Activated T-helper 9 cell treated with anti-CD3 and anti-CD28 coated beads, Interleukin-2, amount 50 U/mL, for 16 hours (primary cell): ENCODE results near the gene SPATA31C2.
"Not testable (repeated sequence)": the region's sequence is repeated elsewhere in the genome, so short reads cannot be mapped to it uniquely, and the experiment has no call there.

Source experiments
- DNase-seq: peaks from one replicate; pipeline ENCODE4 v3.0.0-alpha.2; 2020; ENCODE audit warnings: low read depth

The SPATA31C2 gene

DNA sequence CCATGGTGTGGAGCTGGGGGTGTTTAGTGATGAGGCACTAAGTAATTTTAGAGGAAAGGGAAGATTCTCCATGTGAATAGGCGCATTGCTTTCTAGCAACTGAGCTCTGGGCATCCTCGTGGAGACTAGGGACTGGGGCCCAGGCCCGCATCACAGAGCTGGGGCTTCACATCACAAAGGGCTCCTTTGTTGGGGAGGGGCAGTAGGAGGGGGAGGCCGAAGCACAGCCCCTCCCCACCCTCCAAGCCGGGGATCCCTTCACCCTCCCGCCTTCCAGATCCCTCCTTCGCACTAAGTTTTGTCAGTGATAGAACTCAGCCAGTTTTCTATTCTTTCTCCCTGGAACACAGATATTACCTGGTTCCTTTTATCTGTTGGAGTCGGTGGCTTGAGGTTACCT is at the start of gene SPATA31C2:
TSS of gene SPATA31C2 (minus strand) at position 101 of the 400 bp plus-strand sequence. CDS start at position 72, 29 bp downstream.
- DNase-seq, result not testable (repeated sequence)

DNA sequence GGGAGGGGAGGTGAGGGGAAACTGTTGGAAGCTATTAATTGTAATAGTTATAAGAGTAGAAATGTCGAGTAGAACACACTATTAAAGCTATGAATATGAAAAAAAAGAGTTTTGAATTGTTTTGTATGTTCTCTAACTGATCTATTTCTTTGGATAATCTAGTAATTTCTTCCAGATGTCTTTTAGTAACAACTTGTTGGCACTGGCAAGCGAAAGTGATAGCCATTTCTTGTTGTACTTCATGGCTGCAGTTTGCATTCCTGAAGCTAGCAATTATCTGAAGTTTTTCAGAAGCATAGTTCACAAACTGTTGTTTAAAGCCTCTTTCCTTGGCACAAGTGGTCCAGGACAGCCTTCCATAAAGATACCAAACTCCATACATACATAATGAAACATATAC is 49.4 kb upstream of the SPATA31C2 start:
- DNase-seq, result no peak

DNA sequence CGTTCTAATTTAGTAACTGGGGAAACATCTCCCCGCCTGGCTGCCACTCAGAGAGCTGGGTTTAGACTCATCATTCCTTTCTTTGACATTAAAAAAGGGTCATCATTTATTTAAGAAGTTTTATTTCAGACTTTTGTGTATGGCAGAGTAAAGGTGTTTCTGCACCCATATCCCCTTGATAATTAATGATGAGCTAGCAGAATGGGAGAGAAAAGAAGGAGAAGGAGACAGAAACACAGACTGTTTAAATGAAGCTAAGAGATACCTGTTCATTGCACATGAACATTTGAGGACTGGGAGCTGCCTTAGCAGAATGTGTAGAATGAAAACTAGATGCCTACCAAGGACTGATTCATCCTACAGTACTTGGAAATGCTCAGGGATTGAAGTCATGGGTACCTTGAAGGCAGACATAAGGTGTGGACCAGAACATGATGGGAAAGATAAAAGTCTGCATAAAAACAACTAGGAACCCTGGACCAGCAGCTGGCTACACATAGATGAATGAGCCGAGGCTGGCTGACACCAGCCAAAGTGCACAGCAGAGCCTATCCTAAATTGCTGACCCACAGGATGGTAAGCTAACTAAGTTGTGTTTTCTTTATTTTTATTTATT is 48.3 kb upstream of the SPATA31C2 start:
- DNase-seq, result no peak

GRCh38 chr9:88184976-88185375 is 46.7 kb upstream of the SPATA31C2 start:
- no peak for DNase-seq

DNA sequence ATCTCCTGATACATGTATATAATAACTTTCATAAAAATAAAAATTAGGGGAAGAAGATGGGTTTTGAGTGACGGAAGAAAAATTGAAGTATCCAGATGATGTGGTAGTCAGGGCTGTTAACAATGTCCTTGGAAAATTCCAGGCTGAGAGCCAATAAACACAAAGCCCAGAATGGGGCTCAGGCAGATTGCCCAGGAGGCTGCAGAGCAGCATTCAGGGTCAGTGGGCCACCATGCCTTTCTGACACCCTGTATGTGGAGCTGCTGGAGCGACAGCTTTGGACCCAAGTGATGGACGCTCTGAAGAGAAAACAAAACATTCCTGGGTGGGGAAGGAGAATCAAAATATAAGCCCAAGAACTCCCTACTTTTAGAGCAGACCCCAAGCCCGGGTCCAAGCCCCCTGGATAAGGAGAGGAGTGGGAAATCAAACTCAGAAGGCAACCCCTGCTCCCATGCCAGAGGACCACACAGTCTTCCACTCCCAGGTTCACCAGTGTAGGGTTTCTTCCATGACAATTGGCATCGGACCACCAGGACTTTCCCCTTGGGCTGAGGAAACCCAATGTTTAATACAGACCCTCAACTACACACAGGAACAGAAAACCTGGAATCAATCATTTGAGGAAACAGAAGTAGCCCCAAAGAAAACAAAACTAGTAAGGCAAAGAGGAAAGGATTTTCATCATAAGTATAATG is 45.7 kb upstream of the SPATA31C2 start:
- DNase-seq, result no peak

DNA sequence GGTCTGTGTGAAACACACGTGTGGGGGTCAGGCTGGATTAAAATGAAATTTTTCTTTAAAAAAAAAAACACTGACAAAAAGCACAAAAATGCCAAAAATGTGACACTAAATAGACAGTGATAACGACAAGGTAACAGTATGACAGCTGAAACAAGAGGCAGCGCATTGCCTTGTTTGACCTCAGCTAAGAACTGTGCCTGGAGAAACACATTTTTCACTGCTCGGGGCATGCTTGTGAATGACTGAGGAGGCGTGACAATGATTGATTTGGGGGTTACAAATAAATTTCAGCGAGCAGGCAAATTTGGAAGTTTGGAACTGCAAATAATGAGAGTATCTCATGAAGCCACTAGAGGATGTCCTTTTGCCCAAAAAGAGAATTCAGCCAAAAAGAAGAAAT is 44.2 kb upstream of the SPATA31C2 start:
- no peak for DNase-seq

DNA sequence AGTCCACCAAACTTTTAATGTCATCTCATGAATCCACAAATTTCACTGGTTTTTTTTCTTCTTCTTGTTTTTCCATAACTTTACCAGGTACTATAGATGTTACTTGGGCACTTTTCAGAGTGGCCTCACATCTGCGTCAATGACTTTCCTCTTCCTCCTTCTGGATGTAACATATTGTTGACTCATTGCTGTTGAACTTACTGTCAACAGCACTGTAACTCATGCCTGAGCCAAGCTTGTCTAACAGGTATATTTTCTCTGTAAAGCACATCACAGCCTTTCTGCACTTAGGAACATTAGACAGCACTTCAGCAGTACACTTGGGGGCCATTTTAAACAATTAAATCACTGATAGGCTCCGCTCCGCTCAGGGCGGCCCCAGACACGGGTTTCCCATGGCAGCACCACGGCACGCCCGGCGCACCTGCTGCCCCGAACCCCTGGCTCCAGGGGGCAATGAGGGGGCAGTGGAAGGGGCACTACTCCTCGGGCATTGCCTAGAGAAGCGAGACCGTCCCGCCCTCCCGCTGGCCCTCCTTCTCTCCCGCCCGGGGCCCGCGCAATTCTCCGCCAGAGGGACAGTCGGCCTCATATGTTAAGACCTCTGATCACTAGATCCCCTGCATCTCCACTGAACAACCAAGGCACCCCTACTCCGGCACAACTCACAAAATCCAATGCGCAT is 41.9 kb upstream of the SPATA31C2 start:
- no peak for DNase-seq

DNA sequence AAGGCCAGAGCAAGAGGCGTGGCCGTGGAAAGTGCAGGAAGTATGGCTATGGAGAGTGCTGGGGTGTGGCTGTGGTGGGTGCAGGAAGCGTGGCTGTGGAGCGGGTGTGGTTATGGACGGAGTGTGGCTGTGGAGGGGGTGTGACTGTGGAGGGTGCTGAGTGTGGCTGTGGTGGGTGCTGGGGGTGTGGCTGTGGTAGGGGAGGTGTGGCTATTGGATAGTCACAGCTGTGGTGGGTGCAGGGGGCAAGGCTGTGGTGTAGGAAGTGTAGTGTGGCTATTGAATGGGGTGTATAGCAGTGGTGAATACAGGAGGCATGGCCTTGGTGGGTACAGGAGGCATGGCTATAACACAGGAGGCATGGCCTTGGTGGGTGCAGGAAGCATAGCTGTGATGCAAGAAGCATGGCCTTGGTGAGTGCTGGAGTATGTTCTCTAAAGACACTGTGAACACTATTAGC is 40.8 kb upstream of the SPATA31C2 start:
- no peak for DNase-seq

DNA sequence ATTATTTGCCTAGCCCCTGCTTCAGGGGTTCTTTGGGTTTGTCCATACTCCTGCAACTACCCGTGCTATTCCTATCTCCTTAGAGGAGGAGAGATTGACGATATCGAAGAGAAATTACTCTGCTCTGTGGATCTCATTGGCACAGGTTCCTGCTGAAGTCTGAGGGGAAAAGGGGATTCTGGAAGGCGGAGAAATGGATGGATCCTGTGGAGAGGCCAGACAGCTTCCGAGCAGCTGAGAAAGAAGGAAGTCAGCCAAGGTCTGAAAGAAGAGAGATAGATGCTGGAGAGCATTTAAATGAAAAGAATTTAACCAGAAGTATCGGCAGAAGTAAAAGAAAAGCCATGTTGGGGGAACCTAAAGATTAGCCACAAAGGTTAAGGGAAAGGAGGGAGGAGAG is 40.4 kb upstream of the SPATA31C2 start:
- no peak for DNase-seq

DNA sequence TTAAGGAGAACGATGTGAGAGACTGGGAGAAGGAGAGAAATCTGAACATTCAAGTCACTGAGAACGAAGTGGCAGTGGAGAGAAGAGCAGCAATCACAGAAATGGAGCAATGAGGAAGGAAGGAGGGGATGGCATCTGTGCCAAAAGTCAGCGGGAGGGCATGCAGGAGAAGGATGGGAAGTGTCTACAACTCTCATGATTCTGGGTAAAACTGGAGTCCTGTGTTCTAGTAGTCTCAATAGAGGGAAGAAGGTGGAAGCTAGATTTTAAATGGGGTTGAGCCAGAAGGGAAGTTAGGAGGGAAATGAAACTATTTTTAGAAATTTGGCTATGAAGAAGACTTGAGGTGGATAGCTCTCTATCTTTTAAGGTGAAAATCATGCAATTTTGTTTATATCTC is 39.1 kb upstream of the SPATA31C2 start:
- DNase-seq, result no peak

- no peak for DNase-seq
Measured at GRCh38 chr9:88174324-88174723, 36.0 kb upstream of the SPATA31C2 start.

- DNase-seq, result peak; percentile 10
Measured at GRCh38 chr9:88173378-88173999, 35.2 kb upstream of the SPATA31C2 start.

DNA sequence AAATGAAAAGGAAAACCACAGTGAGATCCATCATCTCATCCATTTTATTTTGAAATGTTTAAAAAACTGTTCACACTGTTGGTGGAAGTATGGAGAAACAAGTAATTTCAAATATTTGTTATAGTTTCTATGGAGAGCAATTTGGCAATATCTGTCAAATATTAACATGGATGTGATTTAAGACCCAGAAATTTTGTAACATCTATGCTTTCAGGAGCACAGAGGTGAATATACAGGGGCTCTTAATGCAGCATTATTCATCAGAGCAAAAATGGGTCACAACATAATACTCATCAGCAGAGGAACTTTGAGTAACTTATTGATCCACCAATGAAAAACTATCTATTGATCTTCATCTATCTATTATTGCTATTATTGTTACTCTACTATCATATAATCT is 31.4 kb upstream of the SPATA31C2 start:
- DNase-seq, result no peak

GRCh38 chr9:88168564-88168963 is 30.3 kb upstream of the SPATA31C2 start:
- DNase-seq, result no peak

DNA sequence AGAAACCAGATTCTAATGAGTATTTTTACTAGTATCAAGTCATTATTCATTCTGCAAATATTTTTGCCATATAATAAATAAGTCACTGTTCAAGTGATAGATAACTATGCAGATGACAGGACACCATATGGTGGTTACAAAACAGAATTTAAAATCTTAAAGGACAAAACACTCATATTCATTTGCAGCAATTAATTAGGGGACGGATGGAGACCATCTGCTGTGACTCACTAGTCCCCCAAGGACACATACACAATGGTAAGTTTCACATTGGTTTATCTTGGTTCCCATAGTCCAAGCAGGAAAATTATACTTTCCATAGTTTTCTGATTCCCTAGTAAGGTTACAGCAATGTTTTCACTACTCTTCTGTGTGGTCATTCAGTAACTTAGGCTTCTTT is 28.4 kb upstream of the SPATA31C2 start:
- no peak for DNase-seq

DNA sequence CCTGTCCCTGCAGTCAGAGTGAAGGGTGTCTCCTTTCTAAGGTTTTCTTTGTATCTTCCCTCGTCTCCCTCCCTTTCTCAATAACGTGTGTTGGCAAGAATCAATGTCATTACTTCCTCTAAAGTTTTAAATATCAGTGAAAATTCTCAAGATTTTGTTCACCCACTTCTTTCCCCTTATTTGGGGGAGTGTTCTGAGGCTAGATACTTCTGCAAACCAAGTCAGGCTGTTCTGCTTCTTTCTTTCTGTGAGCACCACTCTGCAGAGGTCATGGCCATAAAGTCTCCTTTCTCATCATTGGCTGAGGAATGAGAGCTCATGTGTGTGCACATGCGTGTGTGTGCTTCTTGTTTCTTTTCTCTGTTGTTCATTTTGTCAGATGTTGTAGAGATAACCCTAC is 26.6 kb upstream of the SPATA31C2 start:
- DNase-seq, result no peak

DNA sequence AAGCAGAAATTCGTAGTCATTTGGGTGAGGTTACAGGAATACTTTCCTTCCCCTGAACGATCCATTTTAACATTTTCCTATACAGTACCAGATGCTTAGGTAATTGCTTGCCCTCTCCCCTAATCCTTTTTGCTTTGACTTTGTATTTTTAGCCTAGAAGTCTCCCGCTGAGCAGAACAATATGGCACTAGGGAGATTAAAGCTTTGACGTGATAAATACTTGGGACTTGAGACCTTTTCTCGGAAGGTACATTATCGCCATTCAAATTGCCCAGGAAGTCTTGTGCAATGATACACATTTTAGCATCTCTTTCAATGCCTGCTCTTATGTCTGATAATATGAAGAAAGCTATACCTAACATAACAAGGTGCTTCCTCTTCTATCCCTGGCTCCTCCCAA is 22.9 kb upstream of the SPATA31C2 start:
- DNase-seq, result no peak

- DNase-seq, result no peak
Measured at GRCh38 chr9:88143957-88144625, 5.8 kb upstream of the SPATA31C2 start.

- no peak for DNase-seq
Measured at GRCh38 chr9:88143179-88143578, 4.9 kb upstream of the SPATA31C2 start.

DNA sequence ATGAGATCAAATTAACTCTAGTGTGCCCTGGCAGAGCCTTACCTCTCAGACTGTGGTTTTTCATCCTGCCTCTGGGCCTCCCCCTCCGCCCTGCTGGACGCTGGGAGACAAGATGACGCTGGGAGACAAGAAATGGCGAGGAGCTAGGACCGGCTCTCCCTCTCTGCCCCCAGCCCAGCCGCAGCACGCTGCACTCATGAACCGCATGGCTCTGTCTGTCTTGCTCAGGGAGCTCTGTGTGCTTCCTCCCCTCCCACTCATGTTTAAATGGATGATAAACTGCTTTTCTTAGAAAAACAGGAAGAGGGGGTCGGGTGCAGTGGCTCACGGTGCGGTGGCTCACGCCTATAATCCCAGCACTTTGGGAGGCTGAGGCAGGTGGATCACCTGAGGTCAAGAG is 4.7 kb downstream of the SPATA31C2 start:
- DNase-seq, result not testable (repeated sequence)

- not testable (repeated sequence) for DNase-seq
Measured at GRCh38 chr9:88129556-88129955, 8.7 kb downstream of the SPATA31C2 start.

DNA sequence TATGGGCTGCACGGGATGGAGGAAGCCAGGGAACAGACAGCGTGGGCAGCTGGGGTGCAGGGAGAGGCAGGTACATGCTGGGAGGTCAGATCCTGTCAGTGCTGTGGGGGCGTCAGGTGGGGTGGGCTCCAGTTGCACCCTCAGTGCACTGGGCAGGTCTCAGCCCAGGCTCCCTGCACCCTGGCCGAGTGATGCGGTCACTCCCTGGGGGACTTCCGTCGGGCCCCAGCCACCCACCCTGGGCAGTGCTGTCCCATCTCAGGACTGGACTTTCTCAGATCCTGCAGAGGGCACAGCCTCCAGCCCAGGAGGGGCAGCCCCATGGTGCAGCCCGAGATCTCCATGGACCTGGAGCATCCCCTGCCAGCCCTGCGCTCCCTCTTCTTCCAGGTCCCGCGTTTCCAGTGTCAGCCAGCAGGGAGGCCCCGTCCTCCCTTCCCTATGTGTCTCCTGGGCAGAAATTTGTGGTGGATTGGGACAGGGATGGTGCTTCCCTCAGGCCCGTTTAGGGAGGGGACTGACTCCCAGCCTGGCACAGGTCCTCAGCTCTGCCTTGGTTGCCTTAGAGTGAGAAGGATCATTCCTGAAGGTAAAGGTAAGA is 10.5 kb downstream of the SPATA31C2 start:
- DNase-seq, result not testable (repeated sequence)
